22Rv1 (cell line): Measurements from ENCODE around the gene TSPOAP1.

Experiments used
- H3K27ac ChIP-seq: fragments of 450-650 bp; 2 replicates; pipeline ENCODE4 v1.5.1; 2017
- ZFX ChIP-seq: fragments of 450-650 bp; IDR thresholded peaks from 2 replicates; pipeline ENCODE4 v1.6.1; 2017; ENCODE audit warnings: antibody characterized with exemption, borderline replicate concordance
- TF ChIP-seq, protein P1 (sequence below): fragments of 450-650 bp; IDR thresholded peaks from 2 replicates; pipeline ENCODE4 v1.5.1; 2017; ENCODE audit warnings: mild to moderate bottlenecking

TSPOAP1 gene

DNA sequence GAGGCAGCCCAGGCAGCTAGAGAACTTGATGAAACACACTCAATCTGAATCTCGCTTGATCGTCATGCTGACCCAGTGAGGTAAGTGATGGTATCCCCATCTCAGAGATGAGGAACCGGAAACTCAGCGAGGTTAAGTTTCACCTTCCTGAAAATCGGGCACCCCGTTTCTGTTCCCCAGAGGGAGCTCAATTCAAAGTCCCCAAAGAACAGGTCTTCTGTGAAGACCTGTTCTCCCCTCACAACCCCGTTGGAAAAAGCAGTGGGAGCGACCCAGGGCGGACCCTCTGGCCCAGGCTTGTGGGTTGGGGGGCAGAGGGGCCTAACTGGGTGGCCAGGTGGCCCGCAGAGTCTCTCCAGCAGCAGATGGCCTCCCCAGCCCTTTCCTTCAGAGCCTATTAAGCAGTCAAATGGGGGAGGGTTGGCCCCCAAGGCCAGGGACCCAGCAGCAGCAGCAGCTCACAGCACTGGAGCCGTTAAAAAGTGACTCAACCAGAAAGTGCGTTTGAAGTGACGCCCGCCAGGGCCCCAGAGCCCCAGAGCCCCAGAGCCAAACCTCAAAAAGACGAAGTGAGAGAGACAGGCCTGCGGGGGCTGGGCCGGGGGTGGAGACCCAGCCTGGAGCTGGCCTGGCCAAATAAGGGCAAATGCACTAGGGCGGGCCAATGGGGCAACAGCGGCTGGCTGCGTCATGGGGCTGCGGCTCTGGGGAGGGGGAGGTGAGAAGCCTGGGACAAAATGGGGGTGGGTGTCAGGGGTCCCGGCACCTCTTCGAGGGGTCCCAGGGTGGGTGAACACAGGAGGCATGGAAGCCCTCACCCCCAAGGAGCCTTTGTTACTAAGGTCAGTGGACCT, 9.2 kb upstream of the TSPOAP1 start:
- no peak overlapping the region for H3K27ac ChIP-seq
- TF ChIP-seq ZFX = no peak
- TF ChIP-seq, protein P1, sequence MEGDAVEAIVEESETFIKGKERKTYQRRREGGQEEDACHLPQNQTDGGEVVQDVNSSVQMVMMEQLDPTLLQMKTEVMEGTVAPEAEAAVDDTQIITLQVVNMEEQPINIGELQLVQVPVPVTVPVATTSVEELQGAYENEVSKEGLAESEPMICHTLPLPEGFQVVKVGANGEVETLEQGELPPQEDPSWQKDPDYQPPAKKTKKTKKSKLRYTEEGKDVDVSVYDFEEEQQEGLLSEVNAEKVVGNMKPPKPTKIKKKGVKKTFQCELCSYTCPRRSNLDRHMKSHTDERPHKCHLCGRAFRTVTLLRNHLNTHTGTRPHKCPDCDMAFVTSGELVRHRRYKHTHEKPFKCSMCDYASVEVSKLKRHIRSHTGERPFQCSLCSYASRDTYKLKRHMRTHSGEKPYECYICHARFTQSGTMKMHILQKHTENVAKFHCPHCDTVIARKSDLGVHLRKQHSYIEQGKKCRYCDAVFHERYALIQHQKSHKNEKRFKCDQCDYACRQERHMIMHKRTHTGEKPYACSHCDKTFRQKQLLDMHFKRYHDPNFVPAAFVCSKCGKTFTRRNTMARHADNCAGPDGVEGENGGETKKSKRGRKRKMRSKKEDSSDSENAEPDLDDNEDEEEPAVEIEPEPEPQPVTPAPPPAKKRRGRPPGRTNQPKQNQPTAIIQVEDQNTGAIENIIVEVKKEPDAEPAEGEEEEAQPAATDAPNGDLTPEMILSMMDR = no peak

DNA sequence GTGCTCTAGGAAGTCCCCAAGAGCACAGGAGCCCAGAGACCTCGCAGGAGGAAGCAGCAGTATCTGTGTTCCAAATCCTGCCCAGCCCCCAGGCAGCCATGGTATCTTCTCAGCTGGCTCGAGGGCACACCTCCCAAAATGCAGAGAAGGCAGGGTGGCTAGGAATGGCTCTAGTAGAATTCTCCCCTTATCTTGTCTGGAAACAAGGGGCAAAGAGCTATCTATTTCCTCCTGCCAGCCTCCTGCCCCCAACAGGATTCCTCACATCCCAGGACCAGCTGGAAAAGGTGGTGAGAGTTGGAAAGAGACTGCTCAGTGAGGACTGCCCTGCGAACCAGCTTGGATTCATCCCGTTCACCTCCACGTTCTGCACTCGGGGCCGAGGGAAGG, 8.6 kb upstream of the TSPOAP1 start:
- TF ChIP-seq ZFX = no peak
- TF ChIP-seq, protein P1 = no peak
- no peak overlapping the region for H3K27ac ChIP-seq

DNA sequence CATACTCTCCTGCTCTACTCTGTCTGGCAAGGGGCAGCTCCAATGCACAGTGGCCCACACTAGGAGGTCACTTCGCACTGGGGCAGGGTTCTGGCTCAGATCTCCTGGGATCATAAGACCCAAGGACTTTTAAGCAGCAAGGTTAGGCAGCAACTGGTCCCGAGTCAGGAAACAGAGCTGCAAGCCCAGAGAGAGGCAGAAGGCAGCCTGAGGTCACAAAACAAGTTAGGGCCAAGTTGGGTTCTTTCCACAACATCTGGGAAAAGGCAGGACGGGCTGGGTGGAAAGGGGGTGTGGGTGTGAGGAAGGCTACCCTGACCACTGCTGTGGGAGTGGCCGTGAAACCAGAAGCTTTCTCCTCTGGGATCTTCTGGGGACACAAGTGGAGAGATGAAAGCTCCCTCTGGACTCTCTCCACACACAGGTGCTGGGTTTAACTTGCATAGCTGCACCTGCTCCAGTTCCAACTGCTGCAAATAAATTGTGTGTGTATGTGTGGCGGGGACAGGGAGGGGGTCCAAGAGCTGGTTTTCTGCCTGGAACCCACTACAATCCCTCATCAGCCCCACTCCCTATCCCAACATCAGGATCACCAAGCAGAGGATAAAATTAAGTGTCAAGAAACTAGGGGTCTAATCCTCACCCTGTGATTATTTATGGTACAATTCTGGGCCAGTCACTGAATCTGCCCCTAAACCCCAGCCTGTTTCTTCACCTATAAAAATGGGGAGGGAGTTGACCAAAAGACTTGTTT, 8.0 kb upstream of the TSPOAP1 start:
- 0 out of 2 replicates have a peak overlapping the region, but pooled peaks have one; percentile 27 for H3K27ac ChIP-seq
- TF ChIP-seq, protein P1 = no peak
- no peak for TF ChIP-seq ZFX

DNA sequence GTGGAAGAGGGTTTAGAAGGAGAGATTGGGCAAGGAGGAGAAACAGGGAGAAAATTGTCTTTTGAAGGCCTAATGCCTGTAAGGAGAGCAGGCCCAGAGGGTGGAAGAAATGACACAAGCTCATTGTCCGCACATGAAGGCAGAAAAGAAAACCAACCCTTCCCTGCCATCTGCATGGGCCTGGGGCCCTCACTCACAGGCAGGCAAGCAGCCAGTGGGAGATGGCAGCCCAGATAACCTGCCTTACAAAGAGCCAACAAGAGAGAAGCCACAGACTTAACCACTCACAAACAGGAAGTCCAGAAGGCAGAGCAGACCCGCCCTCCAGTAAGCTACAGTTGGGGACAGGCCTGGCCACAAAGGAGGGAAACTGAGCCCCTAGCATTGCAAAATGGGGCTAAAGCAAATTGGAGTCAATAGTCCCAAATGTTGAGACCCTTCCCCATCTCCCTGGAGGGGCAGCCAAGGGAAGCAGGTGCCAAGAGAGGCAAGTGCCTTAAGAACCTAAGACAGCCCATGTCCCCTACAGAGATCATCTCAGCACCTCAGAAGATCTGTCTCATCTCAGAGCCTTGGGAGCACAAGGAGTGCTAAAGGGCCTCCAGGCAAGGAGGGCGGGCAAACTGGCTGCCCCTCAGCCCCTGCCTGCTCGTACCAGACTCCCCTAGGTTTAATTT, 7.3 kb upstream of the TSPOAP1 start:
- TF ChIP-seq ZFX = no peak
- TF ChIP-seq, protein P1 = no peak
- H3K27ac ChIP-seq = peak overlapping the region; percentile 27; the same call in 1 of the 2 replicates

DNA sequence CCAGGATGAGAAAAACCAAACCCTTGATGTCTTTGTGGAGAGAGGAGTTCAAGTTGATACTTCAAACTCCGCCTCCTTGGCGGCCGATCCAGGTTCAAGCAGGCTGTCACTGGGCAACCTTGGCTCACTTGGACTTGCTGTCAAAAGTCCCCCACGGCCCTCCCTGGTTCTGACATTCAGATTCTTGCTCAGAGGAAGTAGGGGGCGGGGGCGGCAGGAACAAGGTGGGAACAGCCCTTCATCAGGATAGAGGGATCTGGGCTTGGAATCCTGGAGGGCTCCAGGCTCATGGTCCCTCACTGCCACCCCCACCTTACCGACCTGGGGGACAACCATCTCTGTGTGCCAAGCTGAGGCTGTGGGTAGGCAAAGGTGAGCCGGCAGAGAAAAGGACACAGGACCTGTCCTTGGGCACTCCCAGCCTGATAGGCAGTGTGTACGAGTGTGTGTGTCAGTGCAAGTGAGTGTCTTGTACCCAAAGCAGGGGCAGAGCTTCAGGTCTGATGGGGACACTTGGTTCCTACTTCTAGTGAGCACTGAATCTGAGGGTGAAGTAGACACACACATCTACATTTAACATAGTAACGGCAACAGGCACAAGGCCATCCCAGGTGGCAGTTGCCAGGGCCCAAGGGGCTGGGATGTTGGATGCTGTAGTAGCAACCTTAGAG, 6.6 kb upstream of the TSPOAP1 start:
- TF ChIP-seq, protein P1 = no peak
- no peak for TF ChIP-seq ZFX

DNA sequence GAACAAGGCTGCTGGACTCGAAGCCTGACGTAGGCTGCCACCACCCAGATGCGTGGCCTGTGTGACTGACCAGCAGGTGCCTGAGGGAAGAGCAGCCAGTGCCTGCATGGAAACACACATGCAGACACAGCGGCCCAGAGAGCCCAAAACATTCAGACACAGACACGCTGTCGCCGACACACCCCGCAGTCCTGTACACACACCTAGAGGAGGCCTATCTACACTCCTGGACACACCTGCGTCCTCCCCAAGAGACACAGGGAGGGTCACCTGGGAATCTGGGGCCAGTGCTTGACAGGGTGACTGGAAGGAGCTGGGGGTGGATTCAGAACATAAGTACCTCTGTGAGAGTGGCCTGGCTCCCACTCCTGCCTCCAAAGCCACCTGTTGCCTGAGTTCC, 6.1 kb upstream of the TSPOAP1 start:
- TF ChIP-seq, protein P1 = no peak
- TF ChIP-seq ZFX = no peak
- H3K27ac ChIP-seq = no peak overlapping the region

More for the DNA sequence above, 6.6 kb upstream of the TSPOAP1 start:
- H3K27ac ChIP-seq = peak overlapping the region; percentile 27; the same call in 1 of the 2 replicates
